ENCODE results near the gene DNTTIP2. TPM values are rescaled to one million over a fixed set of nuclear protein-coding genes. Genes with fewer than 3 reads are reported as not detected.
"Not testable (repeated sequence)": the region's sequence is repeated elsewhere in the genome, so short reads cannot be mapped to it uniquely, and the experiment has no call there.

Gene DNTTIP2
- total RNA-seq, 1 experiment from 2014 or later: 13.1 TPM

DNA sequence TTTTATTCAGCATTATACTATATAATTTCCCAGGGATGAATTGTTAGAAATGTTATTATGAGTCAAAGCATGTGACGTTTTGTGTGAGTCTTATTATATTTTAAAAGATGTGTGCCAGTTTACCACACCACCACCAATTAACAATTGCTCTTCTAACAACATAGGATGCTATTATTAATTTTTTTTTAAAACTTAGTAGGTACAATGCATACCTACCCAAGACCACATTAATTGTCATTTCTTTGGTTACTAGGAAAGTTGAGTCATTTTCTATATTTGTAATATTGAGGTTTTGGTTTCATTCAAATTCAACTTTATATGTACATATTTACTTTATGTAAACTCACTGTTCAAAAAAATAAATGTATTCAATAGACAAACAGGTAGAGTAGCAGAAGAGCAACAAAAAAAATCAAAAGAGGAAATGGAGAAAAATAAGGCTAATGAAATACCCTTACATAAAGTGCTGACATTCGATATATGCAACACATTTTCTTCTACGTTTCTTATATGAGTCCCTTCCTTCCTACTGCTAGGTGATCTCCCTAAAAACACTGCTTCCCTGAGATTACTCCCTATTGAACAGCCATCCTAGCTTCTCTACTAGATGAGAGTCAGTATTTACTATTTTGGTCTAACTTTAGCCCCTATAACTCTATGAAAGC is 20.7 kb upstream of the DNTTIP2 start:
- no peaks in the 10 kb centered on the region for H3K27me3 ChIP-seq
- no peak for DNase-seq
- no peaks in the 10 kb centered on the region for H3K9me3 ChIP-seq
- H3K4me3 ChIP-seq: no peak overlapping the region
- H3K36me3 ChIP-seq: peaks cover 80% of the 10 kb centered on the region

- Histone ChIP-seq H3K27me3 (no peaks in the 10 kb centered on the region), H3K9me3 (no peaks in the 10 kb centered on the region), H3K36me3 (peaks cover 79% of the 10 kb centered on the region), H3K4me3 (no peak overlapping the region)
- no peak for DNase-seq
Observed at GRCh38 chr1:93888900-93889299, 9.9 kb upstream of the DNTTIP2 start.

DNA sequence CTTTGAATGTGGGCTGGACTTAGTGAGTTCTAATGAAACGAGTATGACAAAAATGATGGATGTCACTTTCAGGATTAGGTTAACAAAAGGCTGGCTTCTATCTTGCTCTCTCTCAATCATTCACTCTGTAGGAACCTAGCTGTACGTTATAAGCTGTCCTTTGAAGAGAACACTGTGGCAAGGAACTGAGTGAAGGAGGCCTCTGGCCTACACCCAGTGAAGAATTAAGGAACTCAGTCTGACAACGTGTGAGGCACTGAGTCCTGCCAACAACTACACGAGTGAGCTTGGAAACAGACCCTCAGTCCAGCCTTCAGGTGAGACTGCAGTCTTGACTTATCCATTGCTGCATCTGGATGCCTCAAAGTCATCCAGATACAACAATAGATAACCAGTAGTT is 3.3 kb upstream of the DNTTIP2 start:
- Histone ChIP-seq H3K4me3 (no peak overlapping the region), H3K36me3 (peaks cover 50% of the 10 kb centered on the region), H3K9me3 (no peaks in the 10 kb centered on the region), H3K27me3 (no peaks in the 10 kb centered on the region)
- DNase-seq: no peak

DNA sequence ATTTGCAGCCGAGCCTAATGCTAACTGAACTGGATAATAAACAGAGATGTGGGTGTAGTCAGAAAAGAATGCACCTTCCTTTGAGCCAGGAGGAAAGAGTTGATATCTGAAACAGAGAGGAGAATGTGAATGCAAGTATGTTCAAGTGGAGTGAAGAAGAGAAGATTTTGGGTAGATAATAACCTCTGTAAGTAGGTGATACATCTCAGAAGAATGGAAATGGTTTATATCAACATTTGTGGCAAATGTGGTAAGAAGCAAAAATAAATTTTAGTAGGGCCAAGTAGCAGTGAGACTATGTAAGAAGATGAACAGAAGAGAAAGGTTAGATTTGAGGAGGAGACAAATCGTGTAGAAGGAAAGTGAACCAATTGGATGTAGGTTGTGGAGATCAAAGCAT is 1.7 kb upstream of the DNTTIP2 start:
- no peak for DNase-seq
- no peaks in the 10 kb centered on the region for H3K27me3 ChIP-seq
- H3K36me3 ChIP-seq: peaks cover 51% of the 10 kb centered on the region
- no peak overlapping the region for H3K4me3 ChIP-seq
- H3K9me3 ChIP-seq: no peaks in the 10 kb centered on the region

- Histone ChIP-seq H3K36me3 (peaks cover 64% of the 10 kb centered on the region), H3K27me3 (no peaks in the 10 kb centered on the region), H3K4me3 (peak overlapping the region; percentile 96), H3K9me3 (no peaks in the 10 kb centered on the region)
- peak; percentile 38 for DNase-seq
Observed at GRCh38 chr1:93878501-93878888, 511 bp downstream of the DNTTIP2 start.

DNA sequence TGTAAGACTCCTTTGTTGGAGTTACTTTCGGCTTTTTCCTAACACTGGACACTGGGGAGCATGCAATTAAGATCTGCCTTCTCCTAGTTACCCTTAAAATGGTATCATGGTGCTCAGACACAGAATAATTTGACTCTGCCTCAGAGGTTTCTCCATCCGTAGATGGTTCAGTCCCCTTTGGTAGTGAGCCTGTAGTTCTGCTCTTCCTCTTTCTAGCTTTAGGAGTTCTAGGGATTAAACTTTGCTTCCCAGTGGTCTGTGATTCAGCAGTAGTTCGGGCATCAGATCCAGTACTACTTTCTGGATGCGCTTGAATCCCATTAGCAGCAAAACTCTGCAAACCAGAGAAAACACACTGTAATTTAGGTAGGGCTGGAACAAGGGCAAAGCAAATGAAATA is 1.5 kb downstream of the DNTTIP2 start:
- no peaks in the 10 kb centered on the region for H3K9me3 ChIP-seq
- peak overlapping the region; percentile 96 for H3K4me3 ChIP-seq
- no peaks in the 10 kb centered on the region for H3K27me3 ChIP-seq
- peaks cover 66% of the 10 kb centered on the region for H3K36me3 ChIP-seq
- DNase-seq: no peak

DNA sequence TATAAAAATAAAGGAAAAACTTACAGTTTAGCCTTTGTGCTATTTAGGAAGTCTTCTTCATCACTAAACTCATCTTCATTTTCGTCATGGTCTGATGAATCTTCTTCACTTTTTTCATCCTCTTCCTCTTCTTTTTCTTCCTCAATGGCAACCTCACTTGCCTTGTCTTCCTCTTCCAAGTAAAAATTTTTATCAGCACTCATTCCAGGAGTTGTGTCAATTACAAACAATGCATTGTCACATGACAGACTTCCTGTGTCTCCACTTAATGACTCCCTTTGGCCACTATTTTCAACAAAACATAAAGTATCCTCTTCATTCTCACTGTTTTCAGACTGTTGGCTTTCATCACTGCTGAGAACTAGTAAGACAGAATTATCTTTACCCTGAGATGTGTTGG is 2.8 kb downstream of the DNTTIP2 start:
- Histone ChIP-seq H3K9me3 (no peaks in the 10 kb centered on the region), H3K4me3 (no peak overlapping the region), H3K36me3 (peaks cover 75% of the 10 kb centered on the region), H3K27me3 (no peaks in the 10 kb centered on the region)
- no peak for DNase-seq

GRCh38 chr1:93874025-93874651 is 4.9 kb downstream of the DNTTIP2 start:
- no peak for DNase-seq
- no peak overlapping the region for H3K4me3 ChIP-seq
- no peaks in the 10 kb centered on the region for H3K9me3 ChIP-seq
- peaks cover 91% of the 10 kb centered on the region for H3K36me3 ChIP-seq
- no peaks in the 10 kb centered on the region for H3K27me3 ChIP-seq

- Histone ChIP-seq H3K36me3 (peaks cover 88% of the 10 kb centered on the region), H3K27me3 (no peaks in the 10 kb centered on the region)
- no peak for DNase-seq
Observed at GRCh38 chr1:93871366-93871765, 7.6 kb downstream of the DNTTIP2 start.

DNA sequence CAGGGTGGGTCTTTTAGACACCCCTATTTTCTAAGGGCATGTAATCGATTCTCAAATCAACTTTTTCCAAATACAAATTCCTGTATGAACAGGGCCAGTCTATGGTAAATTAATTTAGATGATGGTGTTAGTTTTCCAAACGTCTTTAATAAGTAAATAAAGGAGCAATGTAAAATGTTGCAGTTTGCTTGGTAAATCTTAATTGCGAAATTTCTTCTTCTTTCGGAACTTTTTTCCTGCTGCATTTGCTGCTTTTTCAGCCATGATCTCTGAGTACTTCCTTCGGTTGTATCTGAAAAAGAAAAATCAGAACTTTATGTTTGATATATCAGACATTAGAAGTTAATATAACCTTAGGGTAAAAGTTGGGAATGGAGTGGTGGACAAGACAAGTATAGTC is 9.4 kb downstream of the DNTTIP2 start:
- DNase-seq: no peak
- no peaks in the 10 kb centered on the region for H3K27me3 ChIP-seq
- peaks cover 80% of the 10 kb centered on the region for H3K36me3 ChIP-seq
- H3K4me3 ChIP-seq: no peak overlapping the region
- H3K9me3 ChIP-seq: no peaks in the 10 kb centered on the region

More at GRCh38 chr1:93871366-93871765, 7.6 kb downstream of the DNTTIP2 start:
- Histone ChIP-seq H3K4me3 (no peak overlapping the region), H3K9me3 (no peaks in the 10 kb centered on the region)

DNA sequence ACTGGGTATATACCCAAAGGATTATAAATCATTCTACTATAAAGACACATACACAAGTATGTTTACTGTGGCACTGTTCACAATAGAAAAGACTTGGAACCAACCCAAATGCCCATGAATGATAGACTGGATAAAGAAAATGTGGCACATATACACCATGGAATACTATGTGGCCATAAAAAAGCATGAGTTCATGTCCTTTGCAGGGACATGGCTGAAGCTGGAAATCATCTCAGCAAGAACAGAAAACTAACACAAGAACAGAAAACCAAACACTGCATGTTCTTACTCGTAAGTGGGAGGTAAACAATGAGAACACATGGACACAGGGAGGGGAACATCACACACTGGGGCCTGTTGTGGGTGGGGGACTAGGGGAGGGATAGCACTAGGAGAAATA is 10.5 kb downstream of the DNTTIP2 start:
- not testable (repeated sequence) for DNase-seq, H3K27me3 ChIP-seq, H3K9me3 ChIP-seq, H3K4me3 ChIP-seq
- peaks cover 68% of the 10 kb centered on the region for H3K36me3 ChIP-seq

DNA sequence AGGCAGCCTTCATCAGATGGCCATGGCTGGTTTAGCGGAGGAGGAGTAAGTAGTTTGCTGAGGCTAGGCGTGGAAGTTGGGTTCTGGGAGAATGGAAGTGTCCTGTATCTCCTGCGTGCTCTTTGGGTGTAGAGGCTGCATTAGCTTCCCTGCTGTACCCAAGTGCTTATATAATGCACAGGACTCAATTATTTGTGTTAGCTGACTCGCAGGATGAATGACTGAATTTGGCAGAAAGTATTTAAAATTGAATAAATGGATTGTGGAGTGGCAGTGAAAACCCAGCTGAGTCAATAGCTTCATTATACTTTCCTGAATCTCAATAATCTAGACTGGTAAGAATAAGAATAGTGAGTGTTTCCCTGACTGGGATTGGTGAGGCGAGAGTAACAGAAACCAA is 13.8 kb downstream of the DNTTIP2 start:
- no peak for DNase-seq
- Histone ChIP-seq H3K36me3 (peaks cover 37% of the 10 kb centered on the region), H3K27me3 (no peaks in the 10 kb centered on the region), H3K4me3 (no peak overlapping the region), H3K9me3 (no peaks in the 10 kb centered on the region)

- DNase-seq: no peak
- no peak overlapping the region for H3K4me3 ChIP-seq
- peaks cover 27% of the 10 kb centered on the region for H3K36me3 ChIP-seq
- no peaks in the 10 kb centered on the region for H3K9me3 ChIP-seq
- no peaks in the 10 kb centered on the region for H3K27me3 ChIP-seq
Observed at GRCh38 chr1:93864175-93864574, 14.8 kb downstream of the DNTTIP2 start.

- DNase-seq, H3K36me3 ChIP-seq, H3K27me3 ChIP-seq, H3K4me3 ChIP-seq, H3K9me3 ChIP-seq: not testable (repeated sequence)
Observed at GRCh38 chr1:93857653-93858052, 21.4 kb downstream of the DNTTIP2 start.

GRCh38 chr1:93855983-93856382 is 23.0 kb downstream of the DNTTIP2 start:
- H3K36me3 ChIP-seq, H3K27me3 ChIP-seq, DNase-seq, H3K4me3 ChIP-seq, H3K9me3 ChIP-seq: not testable (repeated sequence)

GRCh38 chr1:93853940-93854339 is 25.1 kb downstream of the DNTTIP2 start:
- Histone ChIP-seq H3K27me3 (no peaks in the 10 kb centered on the region), H3K36me3 (no peaks in the 10 kb centered on the region), H3K4me3 (no peak overlapping the region), H3K9me3 (no peaks in the 10 kb centered on the region)
- DNase-seq: no peak

- H3K9me3 ChIP-seq: no peaks in the 10 kb centered on the region
- no peaks in the 10 kb centered on the region for H3K36me3 ChIP-seq
- no peak for DNase-seq
- H3K4me3 ChIP-seq: no peak overlapping the region
- H3K27me3 ChIP-seq: no peaks in the 10 kb centered on the region
Observed at GRCh38 chr1:93851878-93852277, 27.1 kb downstream of the DNTTIP2 start.

DNA sequence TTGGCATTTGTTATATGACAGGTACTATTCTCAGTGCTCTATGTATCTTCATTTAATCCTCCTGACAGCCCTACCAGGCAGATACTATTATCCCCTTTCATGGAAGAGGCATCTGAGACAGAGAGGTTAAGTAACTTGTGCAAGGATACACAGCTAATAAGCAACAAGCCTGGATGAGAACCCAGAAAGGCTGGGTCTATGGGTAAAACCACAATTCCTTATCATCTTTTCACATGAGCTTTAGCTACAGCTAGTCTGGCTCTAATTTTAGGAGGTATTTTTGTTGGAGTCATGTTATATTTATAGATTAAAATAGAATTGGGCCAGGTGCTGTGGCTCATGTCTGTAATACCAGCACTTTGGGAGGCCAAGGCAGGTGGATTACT is 27.7 kb downstream of the DNTTIP2 start:
- no peaks in the 10 kb centered on the region for H3K9me3 ChIP-seq
- no peak overlapping the region for H3K4me3 ChIP-seq
- no peaks in the 10 kb centered on the region for H3K27me3 ChIP-seq
- H3K36me3 ChIP-seq: no peaks in the 10 kb centered on the region
- no peak for DNase-seq

All from MG63 (cell line).